K562 (cell line): ENCODE results near the gene SLC26A6.

Source experiments
- CEBPB ChIP-seq: fragments of 450-650 bp; IDR thresholded peaks from 2 replicates; pipeline ENCODE4 v1.6.1; 2016; ENCODE audit warnings: missing genetic modification characterization, missing compliant biosample characterization
- CTCF ChIP-seq, 3 experiments: IDR thresholded peaks in 2 of 3; conservative IDR thresholded peaks in 1 of 3; 2 replicates each; pipeline ENCODE4 v1.5.1; 2011 to 2012; ENCODE audit warnings: low read length in 3 of 3, mild to moderate bottlenecking in 3 of 3, control low read depth in 2 of 3, improper control_type of control experiment in 1 of 3, inconsistent platforms in 1 of 3, low read depth in 1 of 3, mixed read lengths in 1 of 3, moderate library complexity in 1 of 3; ENCODE audit not compliant: insufficient read depth in 2 of 3
- MAFF ChIP-seq: IDR thresholded peaks from 2 replicates; pipeline ENCODE4 v1.6.1; 2012; ENCODE audit warnings: low read length, improper control_type of control experiment
- SRF ChIP-seq, 2 experiments: fragments of 250-450, 450-650 bp in 1 of 2; sonication (Bioruptor Pico) in 1 of 2; sonication (generic) in 1 of 2; formaldehyde crosslinking; IDR thresholded peaks; 2 replicates each; pipeline versions ENCODE4 v1.5.0 to v1.5.1; 2020 to 2022; ENCODE audit warnings: mild to moderate bottlenecking in 1 of 2, missing genetic modification reagents in 1 of 2
- TBP ChIP-seq: optimal IDR thresholded peaks from 2 replicates; pipeline ENCODE3; 2011; ENCODE audit warnings: low read depth, low read length, improper control_type of control experiment
- ZBTB17 ChIP-seq: fragments of 450-650 bp; formaldehyde crosslinking; IDR thresholded peaks from 2 replicates; pipeline ENCODE4 v1.4.0; 2020; ENCODE audit warnings: mild to moderate bottlenecking
- ZNF780A ChIP-seq: fragments of 250-450 bp; sonication (Bioruptor Pico); IDR thresholded peaks from 2 replicates; pipeline ENCODE4 v1.5.0; 2021; ENCODE audit warnings: mild to moderate bottlenecking

- TF ChIP-seq CEBPB (tag) (no peak), ZBTB17 (CRISPR knock-in tag) (no peak), ZNF780A (CRISPR knock-in tag) (no peak), SRF (CRISPR knock-in tag; IDR thresholded peaks at IDR 0.05) (no peak), CTCF (IDR thresholded peaks at IDR 0.05 in 2 of 3, conservative IDR thresholded peaks at IDR 0.05 in 1 of 3; ENCODE audit: insufficient read depth in 2 of 3, low read depth in 1 of 3, low read length in 3 of 3) (no peak), TBP (no peak), MAFF (no peak)
Measured at GRCh38 chr3:48681974-48682610, 46.8 kb upstream of the SLC26A6 start.
